SK-N-SH (cell line): ENCODE measurements around the gene TMEM14C. TPM values are rescaled to one million over a fixed set of nuclear protein-coding genes. Genes with fewer than 3 reads are reported as not detected.

ENCODE experiments used
- CTCF ChIA-PET: fragments of 300-600, 350-600 bp; formaldehyde crosslinking; extraction: SDS; loops from one replicate; lab custom pipeline; 2021; lab: Yijun Ruan, JAX
- POLR2A ChIA-PET: fragments of 350-600 bp; sonication (Branson Sonifier 250); formaldehyde crosslinking; extraction: SDS; loops from one replicate; lab custom pipeline; 2020; ENCODE audit warnings: antibody characterized with exemption, inconsistent platforms; lab: Yijun Ruan, JAX
- DNase-seq: peaks from one replicate; pipeline ENCODE4 v3.0.0; 2012
- H2AFZ ChIP-seq: fragments of 200-600 bp; sonication (generic); 2 replicates; pipeline ENCODE4 v1.8.1; 2016; ENCODE audit warnings: antibody characterized with exemption, mild to moderate bottlenecking, low read depth
- H3F3A ChIP-seq: fragments of 200-600 bp; sonication (generic); replicated peaks from 2 replicates; pipeline ENCODE3; 2016; ENCODE audit warnings: antibody characterized with exemption, mild to moderate bottlenecking; ENCODE audit not compliant: insufficient read depth
- H3K27ac ChIP-seq, 2 experiments: fragments of 200-500 bp in 1 of 2; fragments of 200-600 bp in 1 of 2; sonication (Bioruptor generic) in 1 of 2; sonication (generic), shearing (Covaris generic) in 1 of 2; 2 replicates each; pipeline versions ENCODE4 v1.5.1 to v1.6.1; 2014 to 2016; ENCODE audit warnings: low read depth in 2 of 2, inconsistent platforms in 1 of 2, low read length in 1 of 2, mild to moderate bottlenecking in 1 of 2, mixed read lengths in 1 of 2
- H3K27me3 ChIP-seq: fragments of 200-600 bp; sonication (generic), shearing (Covaris generic); 2 replicates; pipeline ENCODE4 v1.6.1; 2016; ENCODE audit warnings: mixed run types; ENCODE audit not compliant: insufficient read depth
- H3K36me3 ChIP-seq, 2 experiments: fragments of 200-500 bp in 1 of 2; fragments of 200-600 bp in 1 of 2; sonication (Bioruptor generic) in 1 of 2; sonication (generic) in 1 of 2; replicated peaks in 1 of 2; 2 replicates each; pipeline versions ENCODE3 to v1.5.1; 2014 to 2016; ENCODE audit warnings: low read length in 1 of 2, mild to moderate bottlenecking in 1 of 2; ENCODE audit not compliant: insufficient read depth in 2 of 2, control insufficient read depth in 1 of 2
- H3K4me1 ChIP-seq, 2 experiments: fragments of 200-500 bp in 1 of 2; fragments of 200-600 bp in 1 of 2; sonication (Bioruptor generic) in 1 of 2; sonication (generic), shearing (Covaris generic) in 1 of 2; 2 replicates each; pipeline versions ENCODE4 v1.5.1 to v1.6.1; 2014 to 2016; ENCODE audit warnings: low read depth in 1 of 2, low read length in 1 of 2, mixed run types in 1 of 2; ENCODE audit not compliant: insufficient read depth in 2 of 2, control insufficient read depth in 1 of 2
- H3K4me2 ChIP-seq: fragments of 200-600 bp; sonication (generic), shearing (Covaris generic); 2 replicates; pipeline ENCODE4 v1.6.1; 2017; ENCODE audit warnings: mixed run types
- H3K4me3 ChIP-seq, 2 experiments: fragments of 200-500 bp in 1 of 2; fragments of 200-600 bp in 1 of 2; sonication (Bioruptor generic) in 1 of 2; sonication (generic), shearing (Covaris generic) in 1 of 2; 2 replicates each; pipeline versions ENCODE4 v1.5.1 to v1.8.1; 2014 to 2016; ENCODE audit warnings: low read depth in 2 of 2, inconsistent platforms in 1 of 2, low read length in 1 of 2, mild to moderate bottlenecking in 1 of 2, mixed read lengths in 1 of 2, moderate library complexity in 1 of 2
- H3K79me2 ChIP-seq: fragments of 200-600 bp; sonication (generic); 2 replicates; pipeline ENCODE4 v1.8.1; 2017; ENCODE audit warnings: mild to moderate bottlenecking; ENCODE audit not compliant: insufficient read depth
- H3K9ac ChIP-seq: fragments of 200-600 bp; sonication (generic); 2 replicates; pipeline ENCODE4 v1.6.1; 2017; ENCODE audit warnings: mixed run types
- H3K9me2 ChIP-seq: fragments of 200-600 bp; sonication (generic); 2 replicates; pipeline ENCODE4 v1.6.1; 2017; ENCODE audit warnings: mixed run types
- H3K9me3 ChIP-seq: fragments of 200-600 bp; sonication (generic); 2 replicates; pipeline ENCODE4 v1.6.1; 2017; ENCODE audit warnings: mixed run types, mild to moderate bottlenecking, moderate library complexity
- H4K20me1 ChIP-seq: fragments of 200-600 bp; sonication (generic); 2 replicates; pipeline ENCODE4 v1.6.1; 2017; ENCODE audit warnings: mild to moderate bottlenecking, mixed run types; ENCODE audit not compliant: insufficient read depth
- CHD2 ChIP-seq: fragments of 150-350 bp; IDR thresholded peaks from 2 replicates; pipeline ENCODE4 v1.6.1; 2018; ENCODE audit warnings: low read length; ENCODE audit not compliant: partially characterized antibody
- ELF1 ChIP-seq: IDR thresholded peaks from 2 replicates; pipeline ENCODE4 v1.4.0; 2012
- EP300 ChIP-seq, 2 experiments: IDR thresholded peaks; 2 replicates each; pipeline versions ENCODE4 v1.4.0 to v1.6.1; 2012; ENCODE audit warnings: borderline replicate concordance in 1 of 2, low read depth in 1 of 2, low read length in 1 of 2
- FOXJ3 ChIP-seq: sonication (generic); formaldehyde crosslinking; IDR thresholded peaks from 2 replicates; pipeline ENCODE4 v1.5.1; 2020; ENCODE audit warnings: mild to moderate bottlenecking, missing genetic modification reagents
- JUND ChIP-seq: IDR thresholded peaks from 2 replicates; pipeline ENCODE4 v1.4.0; 2012
- MEF2A ChIP-seq: IDR thresholded peaks from 2 replicates; pipeline ENCODE4 v1.4.0; 2012; ENCODE audit warnings: low read depth, borderline replicate concordance
- MXI1 ChIP-seq: IDR thresholded peaks from 2 replicates; pipeline ENCODE4 v1.6.1; 2012; ENCODE audit warnings: mild to moderate bottlenecking, low read depth, low read length, improper control_type of control experiment
- NFIC ChIP-seq: IDR thresholded peaks from 2 replicates; pipeline ENCODE4 v1.4.0; 2012; ENCODE audit warnings: borderline replicate concordance
- RAD21 ChIP-seq: IDR thresholded peaks from 2 replicates; pipeline ENCODE4 v1.6.1; 2012; ENCODE audit warnings: mild to moderate bottlenecking, low read length
- RCOR1 ChIP-seq: fragments of 150-350 bp; IDR thresholded peaks from 2 replicates; pipeline ENCODE4 v1.6.1; 2017; ENCODE audit warnings: antibody characterized with exemption, low read length
- RXRA ChIP-seq: IDR thresholded peaks from 2 replicates; pipeline ENCODE4 v1.4.0; 2012; ENCODE audit warnings: low read depth, mild to moderate bottlenecking, borderline replicate concordance
- SIN3A ChIP-seq: IDR thresholded peaks from 2 replicates; pipeline ENCODE4 v1.6.1; 2012; ENCODE audit warnings: low read depth, mild to moderate bottlenecking, low read length, moderate library complexity, borderline replicate concordance
- SMC3 ChIP-seq: IDR thresholded peaks from 2 replicates; pipeline ENCODE4 v1.6.1; 2012; ENCODE audit warnings: low read depth, low read length, improper control_type of control experiment
- YY1 ChIP-seq: IDR thresholded peaks from 2 replicates; pipeline ENCODE4 v1.4.0; 2012; ENCODE audit warnings: low read depth, mild to moderate bottlenecking
- WGBS: methylation state at CpG from one replicate; pipeline ENCODE4 v1.1.6; 2017; ENCODE audit warnings: low lambda C conversion rate; 5-methylcytosine and 5-hydroxymethylcytosine counted together
- polyA plus RNA-seq, 3 experiments: library from polyadenylated mRNA; depleted of rRNA; stranded (reverse); fragments of >200 nt; gene quantifications; 2 replicates each; pipeline ENCODE4 v1.2.3, GENCODE V29; 2012
- TF ChIP-seq, protein P1 (sequence below): IDR thresholded peaks from 2 replicates; pipeline ENCODE4 v1.4.0; 2012; ENCODE audit warnings: low read depth
- TF ChIP-seq, protein P2 (sequence below): IDR thresholded peaks from 2 replicates; pipeline ENCODE4; 2012
- TF ChIP-seq, protein P3 (sequence below): IDR thresholded peaks from 2 replicates; pipeline ENCODE4 v1.4.0; 2012; ENCODE audit warnings: low read depth, borderline replicate concordance
- TF ChIP-seq, protein P4 (sequence below): fragments of 200-600 bp; sonication (generic); IDR thresholded peaks from 2 replicates; pipeline ENCODE4 v1.6.1; 2017; ENCODE audit warnings: antibody characterized with exemption, mild to moderate bottlenecking, moderate library complexity
- TF ChIP-seq, protein P5 (sequence below): fragments of 150-350 bp; IDR thresholded peaks from 2 replicates; pipeline ENCODE4 v1.6.1; 2016; ENCODE audit warnings: mild to moderate bottlenecking, low read depth, low read length
- TF ChIP-seq, protein P6 (sequence below): IDR thresholded peaks from 2 replicates; pipeline ENCODE4 v1.4.0; 2012; ENCODE audit warnings: low read depth, borderline replicate concordance
- TF ChIP-seq, protein P7 (sequence below): IDR thresholded peaks from 2 replicates; pipeline ENCODE4 v1.6.1; 2012; ENCODE audit warnings: mild to moderate bottlenecking, low read depth, low read length, moderate library complexity

The TMEM14C gene
- polyA plus RNA-seq, 1 of the 3 experiments (the other 2 are of a cell fraction), result 199 TPM

DNA sequence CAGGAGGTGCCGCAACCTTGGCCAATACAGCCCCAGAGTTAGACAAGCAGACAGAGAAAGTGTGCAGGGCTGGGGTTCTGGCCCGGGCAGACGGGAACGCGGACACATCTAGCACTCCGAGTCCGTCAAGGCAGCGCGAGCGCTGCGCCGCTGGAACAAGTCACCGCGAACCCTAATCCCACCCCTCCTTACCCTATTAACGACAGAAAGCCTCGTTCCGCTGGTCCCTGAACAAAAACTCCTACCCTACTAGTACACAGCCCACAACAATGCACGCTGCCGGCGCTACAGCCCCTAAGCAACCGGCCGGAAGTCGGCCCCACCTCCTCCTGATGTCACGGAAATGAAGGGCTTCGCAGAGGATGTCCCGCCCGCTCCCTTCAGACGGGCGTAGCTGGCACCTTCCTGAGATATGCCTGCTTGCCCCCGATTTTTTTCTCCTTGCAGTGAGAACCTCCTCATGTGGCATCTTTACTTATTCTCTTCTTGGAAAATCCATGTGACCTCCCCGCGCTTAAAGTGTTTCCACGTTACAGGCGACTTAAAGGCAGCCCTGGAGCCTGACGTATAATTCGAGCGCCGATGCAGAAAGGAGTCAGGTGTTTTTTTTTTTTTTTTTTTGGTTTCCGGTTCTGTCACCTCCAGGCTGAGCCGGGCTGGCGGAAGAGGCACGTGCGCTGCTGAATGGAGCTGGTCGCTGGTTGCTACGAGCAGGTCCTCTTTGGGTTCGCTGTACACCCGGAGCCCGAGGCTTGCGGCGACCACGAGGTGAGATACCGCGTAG is 28.4 kb upstream of the TMEM14C start, which contains the start of the genes C6orf52 and PAK1IP1:
C6orf52 (minus strand) TSS at position 315 of the 784 bp plus-strand sequence. CDS start 7,066 bp downstream, outside the sequence.
PAK1IP1 (plus strand) TSS at position 671 of the 784 bp plus-strand sequence; CDS start at position 685, 14 bp downstream.
- Histone ChIP-seq H3K27ac (peak within 1 kb of the TSS; percentile 95 to 97), H3K9me3 (no peaks in the 10 kb centered on the region), H3K9me2 (no peaks in the 10 kb centered on the region), H2AFZ (peak within 1 kb of the TSS; percentile 87), H4K20me1 (no peaks in the 10 kb centered on the region), H3K4me3 (peak within 1 kb of the TSS; percentile 65 to 71), H3K9ac (peak within 1 kb of the TSS; percentile 91), H3K27me3 (no peaks in the 10 kb centered on the region), H3K79me2 (peaks cover 58% of the 10 kb centered on the region), H3K4me1 (peaks cover 9 to 11% of the 10 kb centered on the region in 2 experiments; a peak in 3 of 4 replicates), H3K36me3 (peaks cover 7 to 17% of the 10 kb centered on the region in 2 experiments), H3K4me2 (peak within 1 kb of the TSS; percentile 96), H3F3A (peaks cover 4% of the 10 kb centered on the region)
- WGBS, result under 1% methylated on average over 43 of the region's 53 CpGs
- CTCF ChIA-PET, result interaction anchor here (2.6 kb wide), 1 partner anchor 184 kb away, joined by 12 read pairs; no protein-coding TSS in a partner anchor
- POLR2A ChIA-PET, result interaction anchor here (0.6 to 2.3 kb wide), 11 partner anchors 25 to 698 kb away, joined by 3 to 16 read pairs (median 5); partner anchors contain the start of genes TMEM14B and TMEM14C
- peak; percentile 90 for DNase-seq
- TF ChIP-seq EP300 (IDR thresholded peaks at IDR 0.05; ENCODE audit: borderline replicate concordance in 1 of 2, low read depth in 1 of 2, low read length in 1 of 2) (no peak), RXRA (no peak), SIN3A (peak; percentile 95), MEF2A (no peak), CHD2 (peak; percentile 77), FOXJ3 (CRISPR knock-in tag) (no peak), RAD21 (no peak), RCOR1 (no peak), YY1 (peak; percentile 64; the same call in 1 of the 2 replicates), JUND (no peak), NFIC (no peak), ELF1 (peak; percentile 56; the same call in 1 of the 2 replicates), MXI1 (peak; percentile 100), SMC3 (no peak)
- TF ChIP-seq, protein P1, sequence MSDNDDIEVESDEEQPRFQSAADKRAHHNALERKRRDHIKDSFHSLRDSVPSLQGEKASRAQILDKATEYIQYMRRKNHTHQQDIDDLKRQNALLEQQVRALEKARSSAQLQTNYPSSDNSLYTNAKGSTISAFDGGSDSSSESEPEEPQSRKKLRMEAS, result peak; percentile 97
- TF ChIP-seq, protein P2, sequence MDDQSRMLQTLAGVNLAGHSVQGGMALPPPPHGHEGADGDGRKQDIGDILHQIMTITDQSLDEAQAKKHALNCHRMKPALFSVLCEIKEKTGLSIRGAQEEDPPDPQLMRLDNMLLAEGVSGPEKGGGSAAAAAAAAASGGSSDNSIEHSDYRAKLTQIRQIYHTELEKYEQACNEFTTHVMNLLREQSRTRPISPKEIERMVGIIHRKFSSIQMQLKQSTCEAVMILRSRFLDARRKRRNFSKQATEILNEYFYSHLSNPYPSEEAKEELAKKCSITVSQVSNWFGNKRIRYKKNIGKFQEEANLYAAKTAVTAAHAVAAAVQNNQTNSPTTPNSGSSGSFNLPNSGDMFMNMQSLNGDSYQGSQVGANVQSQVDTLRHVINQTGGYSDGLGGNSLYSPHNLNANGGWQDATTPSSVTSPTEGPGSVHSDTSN, result peak; percentile 77
- TF ChIP-seq, protein P3, sequence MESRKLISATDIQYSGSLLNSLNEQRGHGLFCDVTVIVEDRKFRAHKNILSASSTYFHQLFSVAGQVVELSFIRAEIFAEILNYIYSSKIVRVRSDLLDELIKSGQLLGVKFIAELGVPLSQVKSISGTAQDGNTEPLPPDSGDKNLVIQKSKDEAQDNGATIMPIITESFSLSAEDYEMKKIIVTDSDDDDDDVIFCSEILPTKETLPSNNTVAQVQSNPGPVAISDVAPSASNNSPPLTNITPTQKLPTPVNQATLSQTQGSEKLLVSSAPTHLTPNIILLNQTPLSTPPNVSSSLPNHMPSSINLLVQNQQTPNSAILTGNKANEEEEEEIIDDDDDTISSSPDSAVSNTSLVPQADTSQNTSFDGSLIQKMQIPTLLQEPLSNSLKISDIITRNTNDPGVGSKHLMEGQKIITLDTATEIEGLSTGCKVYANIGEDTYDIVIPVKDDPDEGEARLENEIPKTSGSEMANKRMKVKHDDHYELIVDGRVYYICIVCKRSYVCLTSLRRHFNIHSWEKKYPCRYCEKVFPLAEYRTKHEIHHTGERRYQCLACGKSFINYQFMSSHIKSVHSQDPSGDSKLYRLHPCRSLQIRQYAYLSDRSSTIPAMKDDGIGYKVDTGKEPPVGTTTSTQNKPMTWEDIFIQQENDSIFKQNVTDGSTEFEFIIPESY, result no peak
- TF ChIP-seq, protein P4, sequence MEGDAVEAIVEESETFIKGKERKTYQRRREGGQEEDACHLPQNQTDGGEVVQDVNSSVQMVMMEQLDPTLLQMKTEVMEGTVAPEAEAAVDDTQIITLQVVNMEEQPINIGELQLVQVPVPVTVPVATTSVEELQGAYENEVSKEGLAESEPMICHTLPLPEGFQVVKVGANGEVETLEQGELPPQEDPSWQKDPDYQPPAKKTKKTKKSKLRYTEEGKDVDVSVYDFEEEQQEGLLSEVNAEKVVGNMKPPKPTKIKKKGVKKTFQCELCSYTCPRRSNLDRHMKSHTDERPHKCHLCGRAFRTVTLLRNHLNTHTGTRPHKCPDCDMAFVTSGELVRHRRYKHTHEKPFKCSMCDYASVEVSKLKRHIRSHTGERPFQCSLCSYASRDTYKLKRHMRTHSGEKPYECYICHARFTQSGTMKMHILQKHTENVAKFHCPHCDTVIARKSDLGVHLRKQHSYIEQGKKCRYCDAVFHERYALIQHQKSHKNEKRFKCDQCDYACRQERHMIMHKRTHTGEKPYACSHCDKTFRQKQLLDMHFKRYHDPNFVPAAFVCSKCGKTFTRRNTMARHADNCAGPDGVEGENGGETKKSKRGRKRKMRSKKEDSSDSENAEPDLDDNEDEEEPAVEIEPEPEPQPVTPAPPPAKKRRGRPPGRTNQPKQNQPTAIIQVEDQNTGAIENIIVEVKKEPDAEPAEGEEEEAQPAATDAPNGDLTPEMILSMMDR, result no peak; the same call in 1 of the 2 replicates
- TF ChIP-seq, protein P5, sequence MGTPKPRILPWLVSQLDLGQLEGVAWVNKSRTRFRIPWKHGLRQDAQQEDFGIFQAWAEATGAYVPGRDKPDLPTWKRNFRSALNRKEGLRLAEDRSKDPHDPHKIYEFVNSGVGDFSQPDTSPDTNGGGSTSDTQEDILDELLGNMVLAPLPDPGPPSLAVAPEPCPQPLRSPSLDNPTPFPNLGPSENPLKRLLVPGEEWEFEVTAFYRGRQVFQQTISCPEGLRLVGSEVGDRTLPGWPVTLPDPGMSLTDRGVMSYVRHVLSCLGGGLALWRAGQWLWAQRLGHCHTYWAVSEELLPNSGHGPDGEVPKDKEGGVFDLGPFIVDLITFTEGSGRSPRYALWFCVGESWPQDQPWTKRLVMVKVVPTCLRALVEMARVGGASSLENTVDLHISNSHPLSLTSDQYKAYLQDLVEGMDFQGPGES, result no peak
- TF ChIP-seq, protein P6, sequence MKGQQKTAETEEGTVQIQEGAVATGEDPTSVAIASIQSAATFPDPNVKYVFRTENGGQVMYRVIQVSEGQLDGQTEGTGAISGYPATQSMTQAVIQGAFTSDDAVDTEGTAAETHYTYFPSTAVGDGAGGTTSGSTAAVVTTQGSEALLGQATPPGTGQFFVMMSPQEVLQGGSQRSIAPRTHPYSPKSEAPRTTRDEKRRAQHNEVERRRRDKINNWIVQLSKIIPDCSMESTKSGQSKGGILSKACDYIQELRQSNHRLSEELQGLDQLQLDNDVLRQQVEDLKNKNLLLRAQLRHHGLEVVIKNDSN, result peak; percentile 77; the same call in 1 of the 2 replicates
- TF ChIP-seq, protein P7, sequence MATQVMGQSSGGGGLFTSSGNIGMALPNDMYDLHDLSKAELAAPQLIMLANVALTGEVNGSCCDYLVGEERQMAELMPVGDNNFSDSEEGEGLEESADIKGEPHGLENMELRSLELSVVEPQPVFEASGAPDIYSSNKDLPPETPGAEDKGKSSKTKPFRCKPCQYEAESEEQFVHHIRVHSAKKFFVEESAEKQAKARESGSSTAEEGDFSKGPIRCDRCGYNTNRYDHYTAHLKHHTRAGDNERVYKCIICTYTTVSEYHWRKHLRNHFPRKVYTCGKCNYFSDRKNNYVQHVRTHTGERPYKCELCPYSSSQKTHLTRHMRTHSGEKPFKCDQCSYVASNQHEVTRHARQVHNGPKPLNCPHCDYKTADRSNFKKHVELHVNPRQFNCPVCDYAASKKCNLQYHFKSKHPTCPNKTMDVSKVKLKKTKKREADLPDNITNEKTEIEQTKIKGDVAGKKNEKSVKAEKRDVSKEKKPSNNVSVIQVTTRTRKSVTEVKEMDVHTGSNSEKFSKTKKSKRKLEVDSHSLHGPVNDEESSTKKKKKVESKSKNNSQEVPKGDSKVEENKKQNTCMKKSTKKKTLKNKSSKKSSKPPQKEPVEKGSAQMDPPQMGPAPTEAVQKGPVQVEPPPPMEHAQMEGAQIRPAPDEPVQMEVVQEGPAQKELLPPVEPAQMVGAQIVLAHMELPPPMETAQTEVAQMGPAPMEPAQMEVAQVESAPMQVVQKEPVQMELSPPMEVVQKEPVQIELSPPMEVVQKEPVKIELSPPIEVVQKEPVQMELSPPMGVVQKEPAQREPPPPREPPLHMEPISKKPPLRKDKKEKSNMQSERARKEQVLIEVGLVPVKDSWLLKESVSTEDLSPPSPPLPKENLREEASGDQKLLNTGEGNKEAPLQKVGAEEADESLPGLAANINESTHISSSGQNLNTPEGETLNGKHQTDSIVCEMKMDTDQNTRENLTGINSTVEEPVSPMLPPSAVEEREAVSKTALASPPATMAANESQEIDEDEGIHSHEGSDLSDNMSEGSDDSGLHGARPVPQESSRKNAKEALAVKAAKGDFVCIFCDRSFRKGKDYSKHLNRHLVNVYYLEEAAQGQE, result peak; percentile 28; the same call in 1 of the 2 replicates
